HepG2 (cell line): ENCODE results near the gene EGR4. TPM values are rescaled to one million over a fixed set of nuclear protein-coding genes. Genes with fewer than 3 reads are reported as not detected.

ENCODE experiments used
- CC2D1A ChIP-seq: sonication (generic); formaldehyde crosslinking; IDR thresholded peaks from 2 replicates; pipeline ENCODE4 v1.8.1; 2023; ENCODE audit warnings: mild to moderate bottlenecking, missing genetic modification reagents
- E2F1 ChIP-seq: sonication (generic); formaldehyde crosslinking; IDR thresholded peaks from 2 replicates; pipeline ENCODE4 v1.5.0; 2020; ENCODE audit warnings: missing genetic modification reagents
- MAZ ChIP-seq, 2 experiments: sonication (generic) in 1 of 2; formaldehyde crosslinking in 1 of 2; IDR thresholded peaks; 2 replicates each; pipeline versions ENCODE4 v1.5.0 to v1.6.1; 2012 to 2020; ENCODE audit warnings: low read depth in 2 of 2, mild to moderate bottlenecking in 2 of 2, borderline replicate concordance in 1 of 2, improper control_type of control experiment in 1 of 2, low read length in 1 of 2, missing genetic modification reagents in 1 of 2, moderate library complexity in 1 of 2
- NRL ChIP-seq: sonication (generic); formaldehyde crosslinking; IDR thresholded peaks from 2 replicates; pipeline ENCODE4 v1.5.0; 2020; ENCODE audit warnings: missing genetic modification reagents, mild to moderate bottlenecking, moderate library complexity, borderline replicate concordance
- PRPF4 ChIP-seq: fragments of 200-400 bp; formaldehyde crosslinking; IDR thresholded peaks from 2 replicates; pipeline ENCODE4 v1.6.1; 2016; ENCODE audit warnings: low read length, low read depth; ENCODE audit not compliant: poor library complexity, severe bottlenecking
- TOPORS ChIP-seq: sonication (generic); formaldehyde crosslinking; IDR thresholded peaks from 2 replicates; pipeline ENCODE4 v1.8.0; 2023; ENCODE audit warnings: mild to moderate bottlenecking, missing genetic modification reagents
- ZBTB1 ChIP-seq: sonication (generic); formaldehyde crosslinking; IDR thresholded peaks from 2 replicates; pipeline ENCODE4 v1.4.0; 2020; ENCODE audit warnings: missing genetic modification reagents, borderline replicate concordance
- ZMYM3 ChIP-seq: sonication (generic); formaldehyde crosslinking; IDR thresholded peaks from 2 replicates; pipeline ENCODE4 v1.5.1; 2020; ENCODE audit warnings: mild to moderate bottlenecking, missing genetic modification reagents
- ZNF383 ChIP-seq: sonication (generic); formaldehyde crosslinking; IDR thresholded peaks from 2 replicates; pipeline ENCODE4 v1.4.0; 2020; ENCODE audit warnings: missing genetic modification reagents, mild to moderate bottlenecking, borderline replicate concordance
- ZNF572 ChIP-seq: sonication (generic); formaldehyde crosslinking; IDR thresholded peaks from 2 replicates; pipeline ENCODE4 v1.5.1; 2020; ENCODE audit warnings: mild to moderate bottlenecking, missing genetic modification reagents
- ZNF607 ChIP-seq: sonication (generic); formaldehyde crosslinking; IDR thresholded peaks from 2 replicates; pipeline ENCODE4 v1.5.1; 2020; ENCODE audit warnings: missing genetic modification reagents, mild to moderate bottlenecking, borderline replicate concordance
- ZSCAN21 ChIP-seq: sonication (generic); formaldehyde crosslinking; IDR thresholded peaks from 2 replicates; pipeline ENCODE4 v1.8.0; 2022; ENCODE audit warnings: mild to moderate bottlenecking, missing genetic modification reagents, moderate library complexity, borderline replicate concordance
- ZSCAN30 ChIP-seq: sonication (generic); formaldehyde crosslinking; IDR thresholded peaks from 2 replicates; pipeline ENCODE4 v1.5.0; 2020; ENCODE audit warnings: mild to moderate bottlenecking, missing genetic modification reagents
- polyA plus RNA-seq, 8 experiments: library from polyadenylated mRNA; depleted of rRNA in 3 of 8; stranded (reverse) in 7 of 8; unstranded in 1 of 8; fragments of >200 nt; fragmentation: Illumina TruSeq in 4 of 8; extraction: Trizol in 4 of 8; gene quantifications; 2 replicates each; pipeline versions ENCODE4 v1.2.1 to v1.2.3, GENCODE V29; 2011 to 2016; ENCODE audit warnings: low read depth in 4 of 8, missing spikeins in 1 of 8, mixed read lengths in 1 of 8; ENCODE audit not compliant: insufficient read depth in 1 of 8
- total RNA-seq, 5 experiments: library from RNA; depleted of rRNA; stranded (reverse); fragments of >200 nt; fragmentation: Illumina TruSeq; extraction: Trizol; gene quantifications; 2 replicates each; pipeline ENCODE4 v1.2.3, GENCODE V29; 2016; ENCODE audit warnings: low read depth in 1 of 5
- TF ChIP-seq, protein P1 (sequence below): sonication (generic); formaldehyde crosslinking; IDR thresholded peaks from 2 replicates; pipeline ENCODE4 v1.4.0; 2020; ENCODE audit warnings: missing genetic modification reagents, borderline replicate concordance
- TF ChIP-seq, protein P2 (sequence below): fragments of 450-650 bp; IDR thresholded peaks from 2 replicates; pipeline ENCODE4 v1.6.1; 2016
- TF ChIP-seq, protein P3 (sequence below): sonication (generic); formaldehyde crosslinking; IDR thresholded peaks from 2 replicates; pipeline ENCODE4; 2020; ENCODE audit warnings: missing genetic modification reagents, mild to moderate bottlenecking, borderline replicate concordance

EGR4 gene
- total and polyA plus RNA-seq, 2 of the 13 experiments (the other 11 are each of a cell fraction or from before 2014, with no cell fraction given): not detected

DNA sequence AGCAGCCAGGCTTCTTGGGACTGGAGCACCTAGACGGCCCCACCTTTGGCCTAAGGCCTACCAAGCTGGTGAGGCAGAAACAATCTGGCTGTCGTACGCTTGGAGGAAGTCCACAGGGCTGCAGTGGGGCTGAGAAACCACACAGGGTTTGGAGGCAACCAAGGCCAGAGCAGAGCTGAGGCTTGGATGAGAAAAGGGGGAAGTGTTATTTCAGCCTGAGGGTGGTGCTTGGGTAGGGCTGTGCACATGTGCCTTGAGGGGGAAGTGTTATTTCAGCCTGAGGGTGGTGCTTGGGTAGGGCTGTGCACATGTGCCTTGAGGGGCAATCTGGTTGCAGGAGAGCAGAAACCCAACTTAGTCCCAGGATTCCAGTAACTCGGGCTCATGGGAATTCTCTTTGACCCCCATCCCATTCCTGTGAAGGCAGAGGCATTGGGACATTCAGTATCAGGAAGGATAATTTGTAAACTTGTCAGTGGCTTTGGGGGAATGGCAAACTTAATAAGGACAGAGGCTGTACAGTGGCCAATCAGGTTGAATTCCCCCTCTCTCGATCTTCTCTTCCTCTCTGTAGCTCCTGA, 8.1 kb downstream of the EGR4 start (continued):
- TF ChIP-seq, protein P1, sequence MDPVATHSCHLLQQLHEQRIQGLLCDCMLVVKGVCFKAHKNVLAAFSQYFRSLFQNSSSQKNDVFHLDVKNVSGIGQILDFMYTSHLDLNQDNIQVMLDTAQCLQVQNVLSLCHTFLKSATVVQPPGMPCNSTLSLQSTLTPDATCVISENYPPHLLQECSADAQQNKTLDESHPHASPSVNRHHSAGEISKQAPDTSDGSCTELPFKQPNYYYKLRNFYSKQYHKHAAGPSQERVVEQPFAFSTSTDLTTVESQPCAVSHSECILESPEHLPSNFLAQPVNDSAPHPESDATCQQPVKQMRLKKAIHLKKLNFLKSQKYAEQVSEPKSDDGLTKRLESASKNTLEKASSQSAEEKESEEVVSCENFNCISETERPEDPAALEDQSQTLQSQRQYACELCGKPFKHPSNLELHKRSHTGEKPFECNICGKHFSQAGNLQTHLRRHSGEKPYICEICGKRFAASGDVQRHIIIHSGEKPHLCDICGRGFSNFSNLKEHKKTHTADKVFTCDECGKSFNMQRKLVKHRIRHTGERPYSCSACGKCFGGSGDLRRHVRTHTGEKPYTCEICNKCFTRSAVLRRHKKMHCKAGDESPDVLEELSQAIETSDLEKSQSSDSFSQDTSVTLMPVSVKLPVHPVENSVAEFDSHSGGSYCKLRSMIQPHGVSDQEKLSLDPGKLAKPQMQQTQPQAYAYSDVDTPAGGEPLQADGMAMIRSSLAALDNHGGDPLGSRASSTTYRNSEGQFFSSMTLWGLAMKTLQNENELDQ (CRISPR knock-in tag): no peak
- TF ChIP-seq ZNF607 (CRISPR knock-in tag) (0 out of 2 replicates have a peak, but pooled peaks have one; percentile 30), ZMYM3 (CRISPR knock-in tag) (no peak), MAZ (IDR thresholded peaks at IDR 0.05; ENCODE audit: borderline replicate concordance, low read depth, low read length) (no peak), MAZ (CRISPR knock-in tag; IDR thresholded peaks at IDR 0.05; ENCODE audit: low read depth) (no peak), E2F1 (CRISPR knock-in tag) (no peak), ZSCAN21 (CRISPR knock-in tag) (no peak), PRPF4 (no peak), ZNF572 (CRISPR knock-in tag) (peak; percentile 81; the same call in 1 of the 2 replicates), ZBTB1 (no peak), ZSCAN30 (CRISPR knock-in tag) (0 out of 2 replicates have a peak, but pooled peaks have one; percentile 21), TOPORS (no peak), CC2D1A (no peak), ZNF383 (0 out of 2 replicates have a peak, but pooled peaks have one; percentile 49), NRL (0 out of 2 replicates have a peak, but pooled peaks have one; percentile 2)
- TF ChIP-seq, protein P2, sequence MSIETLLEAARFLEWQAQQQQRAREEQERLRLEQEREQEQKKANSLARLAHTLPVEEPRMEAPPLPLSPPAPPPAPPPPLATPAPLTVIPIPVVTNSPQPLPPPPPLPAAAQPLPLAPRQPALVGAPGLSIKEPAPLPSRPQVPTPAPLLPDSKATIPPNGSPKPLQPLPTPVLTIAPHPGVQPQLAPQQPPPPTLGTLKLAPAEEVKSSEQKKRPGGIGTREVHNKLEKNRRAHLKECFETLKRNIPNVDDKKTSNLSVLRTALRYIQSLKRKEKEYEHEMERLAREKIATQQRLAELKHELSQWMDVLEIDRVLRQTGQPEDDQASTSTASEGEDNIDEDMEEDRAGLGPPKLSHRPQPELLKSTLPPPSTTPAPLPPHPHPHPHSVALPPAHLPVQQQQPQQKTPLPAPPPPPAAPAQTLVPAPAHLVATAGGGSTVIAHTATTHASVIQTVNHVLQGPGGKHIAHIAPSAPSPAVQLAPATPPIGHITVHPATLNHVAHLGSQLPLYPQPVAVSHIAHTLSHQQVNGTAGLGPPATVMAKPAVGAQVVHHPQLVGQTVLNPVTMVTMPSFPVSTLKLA: peak; percentile 37; the same call in 1 of the 2 replicates
- TF ChIP-seq, protein P3, sequence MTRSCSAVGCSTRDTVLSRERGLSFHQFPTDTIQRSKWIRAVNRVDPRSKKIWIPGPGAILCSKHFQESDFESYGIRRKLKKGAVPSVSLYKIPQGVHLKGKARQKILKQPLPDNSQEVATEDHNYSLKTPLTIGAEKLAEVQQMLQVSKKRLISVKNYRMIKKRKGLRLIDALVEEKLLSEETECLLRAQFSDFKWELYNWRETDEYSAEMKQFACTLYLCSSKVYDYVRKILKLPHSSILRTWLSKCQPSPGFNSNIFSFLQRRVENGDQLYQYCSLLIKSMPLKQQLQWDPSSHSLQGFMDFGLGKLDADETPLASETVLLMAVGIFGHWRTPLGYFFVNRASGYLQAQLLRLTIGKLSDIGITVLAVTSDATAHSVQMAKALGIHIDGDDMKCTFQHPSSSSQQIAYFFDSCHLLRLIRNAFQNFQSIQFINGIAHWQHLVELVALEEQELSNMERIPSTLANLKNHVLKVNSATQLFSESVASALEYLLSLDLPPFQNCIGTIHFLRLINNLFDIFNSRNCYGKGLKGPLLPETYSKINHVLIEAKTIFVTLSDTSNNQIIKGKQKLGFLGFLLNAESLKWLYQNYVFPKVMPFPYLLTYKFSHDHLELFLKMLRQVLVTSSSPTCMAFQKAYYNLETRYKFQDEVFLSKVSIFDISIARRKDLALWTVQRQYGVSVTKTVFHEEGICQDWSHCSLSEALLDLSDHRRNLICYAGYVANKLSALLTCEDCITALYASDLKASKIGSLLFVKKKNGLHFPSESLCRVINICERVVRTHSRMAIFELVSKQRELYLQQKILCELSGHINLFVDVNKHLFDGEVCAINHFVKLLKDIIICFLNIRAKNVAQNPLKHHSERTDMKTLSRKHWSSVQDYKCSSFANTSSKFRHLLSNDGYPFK (CRISPR knock-in tag): no peak
